ENCODE measurements around the gene TUBGCP3. TPM values are rescaled to one million over a fixed set of nuclear protein-coding genes. Genes with fewer than 3 reads are reported as not detected.

Gene TUBGCP3
- total RNA-seq, 3 donors from 2014 or later (not counting 1 experiment from before 2014, with no cell fraction given): 43.0 to 57.9 (median 53.6) TPM

GRCh38 chr13:112625698-112626097, 37.7 kb upstream of the TUBGCP3 start:
- H3K9me3 Mint-ChIP-seq: no peaks in the 10 kb centered on the region
- Histone ChIP-seq H3K27ac (ENCODE audit: low read length) (no peak overlapping the region), H3K4me3 (ENCODE audit: low read length) (no peak overlapping the region), H3K27me3 (ENCODE audit: control insufficient read depth, insufficient read depth, low read length) (no peaks in the 10 kb centered on the region), H3K36me3 (ENCODE audit: control insufficient read depth, insufficient read depth, low read length) (no peaks in the 10 kb centered on the region), H3K4me1 (ENCODE audit: control insufficient read depth, insufficient read depth, low read length) (no peaks in the 10 kb centered on the region), H3K9me3 (ENCODE audit: control insufficient read depth, insufficient read depth, low read length) (no peaks in the 10 kb centered on the region)
- intact Hi-C loops (cut with micrococcal nuclease): no loop called here
- H3K27me3 Mint-ChIP-seq (ENCODE audit: low read depth in 2 of 2): peaks cover 11 to 13% of the 10 kb centered on the region in 2 donors
- no peak for TF ChIP-seq CTCF (IDR thresholded peaks at IDR 0.05)
- no peaks in the 10 kb centered on the region for H3K4me1 Mint-ChIP-seq
- whole genome bisulfite sequencing (ENCODE audit: insufficient coverage): 73% methylated on average over 8 of the region's 8 CpGs
- no peak overlapping the region for H3K27ac Mint-ChIP-seq
- DNase-seq (no peak), ATAC-seq (no peak)
- no peaks in the 10 kb centered on the region for H3K36me3 Mint-ChIP-seq
- no peak overlapping the region for H3K4me3 Mint-ChIP-seq

- no peaks in the 10 kb centered on the region for H3K36me3 ChIP-seq (ENCODE audit: control insufficient read depth, insufficient read depth, low read length)
- Mint-ChIP-seq H3K4me3 (no peak overlapping the region), H3K36me3 (no peaks in the 10 kb centered on the region), H3K27me3 (ENCODE audit: low read depth in 2 of 2) (peaks cover 10 to 13% of the 10 kb centered on the region in 2 donors), H3K9me3 (no peaks in the 10 kb centered on the region), H3K27ac (no peak overlapping the region), H3K4me1 (no peaks in the 10 kb centered on the region)
- WGBS (ENCODE audit: insufficient coverage): 82% methylated on average over 19 of the region's 19 CpGs
- TF ChIP-seq CTCF (IDR thresholded peaks at IDR 0.05): no peak
- H3K27me3 ChIP-seq (ENCODE audit: control insufficient read depth, insufficient read depth, low read length): no peaks in the 10 kb centered on the region
- no peaks in the 10 kb centered on the region for H3K9me3 ChIP-seq (ENCODE audit: control insufficient read depth, insufficient read depth, low read length)
- no peaks in the 10 kb centered on the region for H3K4me1 ChIP-seq (ENCODE audit: control insufficient read depth, insufficient read depth, low read length)
- H3K4me3 ChIP-seq (ENCODE audit: low read length): no peak overlapping the region
- intact Hi-C loops (cut with micrococcal nuclease): no loop called here
- DNase-seq (no peak), ATAC-seq (no peak)
- H3K27ac ChIP-seq (ENCODE audit: low read length): no peak overlapping the region
Observed at GRCh38 chr13:112624602-112625430, 36.9 kb upstream of the TUBGCP3 start.

- Mint-ChIP-seq H3K36me3 (no peaks in the 10 kb centered on the region), H3K27ac (no peak overlapping the region), H3K4me3 (no peak overlapping the region), H3K27me3 (ENCODE audit: low read depth in 2 of 2) (peaks cover 10 to 13% of the 10 kb centered on the region in 2 donors), H3K4me1 (no peaks in the 10 kb centered on the region), H3K9me3 (no peaks in the 10 kb centered on the region)
- intact Hi-C loops (cut with micrococcal nuclease): no loop called here
- H3K27me3 ChIP-seq (ENCODE audit: control insufficient read depth, insufficient read depth, low read length): no peaks in the 10 kb centered on the region
- no peaks in the 10 kb centered on the region for H3K36me3 ChIP-seq (ENCODE audit: control insufficient read depth, insufficient read depth, low read length)
- H3K4me3 ChIP-seq (ENCODE audit: low read length): no peak overlapping the region
- no peak for ATAC-seq
- TF ChIP-seq CTCF (IDR thresholded peaks at IDR 0.05): no peak
- H3K4me1 ChIP-seq (ENCODE audit: control insufficient read depth, insufficient read depth, low read length): no peaks in the 10 kb centered on the region
- no peaks in the 10 kb centered on the region for H3K9me3 ChIP-seq (ENCODE audit: control insufficient read depth, insufficient read depth, low read length)
- whole genome bisulfite sequencing (ENCODE audit: insufficient coverage): 86% methylated on average over 16 of the region's 16 CpGs
- no peak for DNase-seq
- H3K27ac ChIP-seq (ENCODE audit: low read length): no peak overlapping the region
Observed at GRCh38 chr13:112624040-112624439, 36.1 kb upstream of the TUBGCP3 start.
